NCI-H526 (cell line): Measurements from ENCODE around the gene UBE3C.
"Not testable (repeated sequence)": the region's sequence is repeated elsewhere in the genome, so short reads cannot be mapped to it uniquely, and the experiment has no call there.

ENCODE experiments used
- DNase-seq, 2 experiments: peaks; one replicate each; lab custom pipeline; 2025; lab: John Stamatoyannopoulos, UW

The UBE3C gene

DNA sequence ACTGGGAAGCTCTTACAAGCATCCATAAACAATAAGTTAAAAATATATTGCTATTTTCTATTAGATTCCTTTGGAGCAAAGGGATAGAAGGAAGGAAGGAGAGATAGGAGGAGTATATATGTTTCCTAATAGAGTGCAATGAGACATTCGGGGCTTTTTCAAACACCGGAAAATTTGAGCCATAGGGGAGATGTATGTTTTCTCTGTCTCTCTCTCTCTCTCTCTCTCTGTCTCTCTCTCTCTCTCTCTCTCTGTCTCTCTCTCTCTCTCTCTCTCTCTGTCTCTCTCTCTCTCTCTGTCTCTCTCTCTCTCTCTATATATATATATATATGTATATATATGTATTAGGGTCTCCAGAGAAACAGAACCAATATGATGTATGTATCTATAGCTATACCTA is 7.9 kb upstream of the UBE3C start:
- DNase-seq: not testable (repeated sequence)

DNA sequence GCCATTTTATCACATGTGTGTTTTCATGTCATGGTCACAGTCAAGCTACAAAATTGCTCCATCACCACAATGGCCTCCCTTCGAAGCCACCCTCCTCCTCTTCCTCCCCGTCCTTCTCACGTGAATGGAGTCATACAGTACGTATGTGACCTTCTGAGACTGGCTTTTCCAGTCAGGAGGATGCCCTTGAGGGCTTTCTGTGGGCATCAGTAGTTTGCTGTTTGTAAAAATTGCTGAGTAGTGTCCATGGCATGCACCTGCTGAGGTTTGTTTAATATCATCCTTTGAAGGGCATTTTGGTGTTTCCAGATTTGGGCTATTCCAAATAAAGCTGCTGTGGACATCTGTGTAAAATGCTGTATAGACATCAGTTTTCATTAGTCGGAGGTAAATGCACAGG is 5.9 kb upstream of the UBE3C start:
- DNase-seq: no peak

DNA sequence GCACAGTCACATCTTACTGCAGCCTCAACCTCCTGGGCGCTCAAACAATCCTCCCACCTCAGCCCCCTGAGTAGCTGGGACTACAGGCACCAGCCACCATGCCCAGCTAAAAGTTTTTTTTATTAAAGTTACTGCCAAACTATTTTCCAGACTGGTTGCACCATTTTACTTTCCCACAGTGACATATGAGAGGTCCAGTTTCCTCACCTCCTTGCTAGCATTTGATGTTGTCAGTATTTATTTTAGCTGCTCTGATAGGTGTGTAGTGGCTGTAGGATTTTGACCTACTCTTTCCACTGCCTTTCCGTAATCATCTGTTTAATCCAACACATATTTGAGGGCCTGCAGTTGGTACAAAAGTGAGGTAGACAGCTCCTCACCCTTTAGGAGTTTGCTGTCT is 5.4 kb upstream of the UBE3C start:
- no peak for DNase-seq

DNA sequence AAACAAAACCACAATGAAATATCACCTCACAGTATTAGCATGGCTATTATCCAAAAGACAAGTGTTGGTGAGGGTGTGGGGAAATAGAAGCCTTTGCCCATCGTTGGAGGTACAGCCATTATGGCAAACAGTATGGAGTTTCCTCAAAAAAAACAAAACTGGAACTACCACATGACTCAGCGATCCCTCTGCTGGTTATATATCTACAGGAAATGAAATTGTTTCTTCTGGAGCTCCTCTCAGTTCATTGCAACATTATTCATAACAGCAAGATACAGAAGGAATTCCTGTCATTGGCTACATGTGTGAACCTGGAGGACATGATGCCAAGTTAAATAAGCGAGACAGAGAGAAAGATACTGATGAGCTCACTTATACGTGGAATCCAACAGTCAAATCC is 2.4 kb upstream of the UBE3C start:
- DNase-seq: peak; percentile 87 to 93

DNA sequence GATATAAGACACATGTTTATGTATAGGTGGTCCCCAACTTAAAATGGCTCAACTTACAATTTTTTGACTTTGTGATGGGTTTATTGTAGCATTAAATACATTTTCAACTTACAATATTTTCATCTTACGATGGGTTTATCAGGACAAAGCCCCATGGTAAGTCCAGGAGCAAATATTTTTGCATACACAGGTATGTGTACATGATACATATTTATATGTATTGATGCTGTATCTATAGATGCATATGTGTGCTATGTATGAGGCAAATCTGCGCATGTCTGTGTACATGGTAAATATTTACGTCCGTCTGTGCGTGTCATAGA is 664 bp upstream of the UBE3C start:
- DNase-seq: peak in 1 of 2 experiments; percentile 77

DNA sequence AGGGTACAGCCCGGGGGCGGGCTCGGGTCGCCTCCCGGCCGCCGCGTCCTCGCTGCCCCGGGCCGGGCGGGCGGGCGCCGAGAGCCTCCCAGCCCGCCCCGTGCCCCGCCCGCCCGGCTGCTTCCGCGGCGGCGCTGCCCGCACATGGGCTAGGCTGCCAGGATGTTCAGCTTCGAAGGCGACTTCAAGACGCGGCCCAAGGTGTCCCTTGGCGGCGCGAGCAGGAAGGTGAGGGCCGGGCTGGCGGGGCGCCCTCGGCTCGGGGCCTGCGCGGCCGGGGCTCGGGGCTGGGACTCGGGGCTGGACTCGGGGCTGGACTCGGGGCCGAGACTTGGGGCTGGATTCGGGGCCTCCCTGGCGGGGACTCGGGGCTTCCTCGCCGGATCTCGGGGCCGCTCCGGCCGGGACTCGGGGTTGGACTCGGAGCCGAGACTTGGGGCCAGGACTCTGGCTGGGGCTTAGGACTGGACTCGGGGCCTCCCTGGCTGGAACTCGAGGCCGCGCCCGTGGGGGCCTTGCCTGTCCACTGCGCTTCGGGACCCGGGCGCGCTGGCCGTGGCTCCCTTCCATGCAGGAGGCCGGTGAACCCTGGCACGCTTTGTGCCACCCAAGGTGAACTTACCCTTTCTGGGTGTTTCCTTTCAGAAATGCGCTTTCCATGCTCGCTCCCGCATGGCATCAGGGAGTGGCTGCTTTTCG is 534 bp downstream of the UBE3C start:
- DNase-seq: peak in 1 of 2 experiments; percentile 81

DNA sequence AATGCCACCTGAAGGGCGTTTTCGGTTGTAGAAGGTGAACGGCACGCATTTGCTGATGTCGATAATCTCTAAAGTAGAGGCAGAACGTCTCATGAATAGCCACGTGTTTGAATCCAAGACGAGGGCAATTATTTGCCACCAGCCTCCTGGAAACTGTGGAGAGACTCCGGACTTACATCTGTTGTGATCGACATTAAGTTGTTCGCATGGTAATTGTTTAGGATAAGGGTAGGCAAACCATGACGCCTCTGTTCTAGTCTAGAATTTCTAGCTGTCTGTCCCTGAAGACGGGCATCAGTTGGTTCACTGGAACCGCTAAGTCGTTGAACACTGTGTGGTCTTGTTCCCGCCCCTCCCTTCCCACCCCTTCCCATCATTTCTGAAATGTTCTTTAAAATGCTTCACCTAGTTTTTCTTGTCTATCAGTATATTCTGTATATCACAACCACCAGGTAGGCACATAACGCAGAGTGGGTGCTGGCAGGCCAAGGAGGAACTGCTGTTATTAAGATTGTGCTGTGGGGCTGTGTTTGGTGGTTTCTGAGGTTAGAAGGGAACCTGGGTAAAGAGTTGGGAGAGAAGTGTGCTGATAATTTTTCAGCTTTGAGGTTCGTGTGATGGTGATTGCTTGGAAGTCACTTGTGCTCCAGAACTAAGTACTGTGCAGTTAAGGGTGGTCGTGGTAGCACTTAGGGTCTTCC is 1.2 kb downstream of the UBE3C start:
- DNase-seq: peak in 1 of 2 experiments; percentile 50

DNA sequence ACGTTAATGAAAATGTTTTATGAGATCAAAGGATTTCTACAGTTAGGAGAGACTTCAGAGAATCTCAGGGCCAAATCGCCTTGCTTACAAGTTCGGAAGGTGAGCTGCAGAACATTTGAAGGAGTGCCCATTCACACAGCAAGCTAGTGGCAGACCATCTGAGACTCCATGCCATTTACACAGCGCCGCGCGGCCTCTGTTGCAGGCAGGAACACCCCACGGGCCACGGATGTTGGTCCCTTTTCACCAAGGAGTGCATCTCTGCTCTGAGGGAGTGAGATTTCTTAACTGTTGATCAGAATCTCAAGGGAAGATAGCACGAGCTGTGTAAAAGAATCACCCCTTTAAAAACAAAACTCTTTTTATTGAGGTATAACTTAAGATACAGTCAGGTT is 1.8 kb downstream of the UBE3C start:
- peak in 1 of 2 experiments; percentile 31 for DNase-seq

DNA sequence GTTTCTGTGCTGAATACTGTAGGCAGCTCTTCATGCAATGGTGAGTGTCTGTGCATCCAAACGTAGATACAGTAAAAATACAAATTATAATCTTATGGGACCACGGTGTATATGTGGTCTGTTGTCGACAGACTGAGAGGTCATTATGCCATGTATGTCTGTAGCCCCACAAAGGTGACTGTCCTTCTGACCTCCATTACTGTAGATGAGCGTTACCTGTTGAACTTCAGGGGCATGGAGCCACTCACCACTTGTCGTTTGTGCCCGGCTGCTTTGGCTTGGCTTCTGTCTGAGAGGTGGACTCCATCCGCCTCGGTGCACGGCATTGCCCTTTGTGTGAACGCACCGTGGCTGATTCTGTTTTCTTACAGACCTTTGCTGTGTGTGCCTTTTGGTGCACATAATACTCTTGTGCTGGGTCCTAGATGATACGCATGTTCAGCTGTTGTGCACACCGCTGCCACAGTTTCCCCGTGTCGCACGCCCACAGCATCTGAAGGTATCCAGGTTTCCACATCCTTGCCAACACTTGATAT is 2.9 kb downstream of the UBE3C start:
- no peak for DNase-seq

DNA sequence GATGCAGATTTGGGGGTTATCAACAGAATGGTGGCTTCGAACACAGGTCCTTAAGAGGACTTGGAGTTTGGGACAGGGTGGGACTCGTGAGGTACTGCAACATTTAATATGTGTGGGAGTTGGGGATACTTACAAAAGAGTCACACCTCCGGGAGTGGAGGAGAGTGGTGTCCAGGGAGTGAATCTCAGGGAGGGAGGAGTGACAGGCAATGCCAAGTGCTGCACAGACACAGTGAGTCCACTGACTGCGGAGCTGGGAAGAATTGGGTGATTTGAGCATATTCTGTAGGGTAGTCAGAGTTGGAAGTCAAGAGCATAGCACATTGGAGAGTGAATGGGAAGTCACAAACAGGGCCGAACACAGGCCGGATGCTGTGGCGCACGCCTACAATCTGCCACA is 5.1 kb downstream of the UBE3C start:
- no peak for DNase-seq

DNA sequence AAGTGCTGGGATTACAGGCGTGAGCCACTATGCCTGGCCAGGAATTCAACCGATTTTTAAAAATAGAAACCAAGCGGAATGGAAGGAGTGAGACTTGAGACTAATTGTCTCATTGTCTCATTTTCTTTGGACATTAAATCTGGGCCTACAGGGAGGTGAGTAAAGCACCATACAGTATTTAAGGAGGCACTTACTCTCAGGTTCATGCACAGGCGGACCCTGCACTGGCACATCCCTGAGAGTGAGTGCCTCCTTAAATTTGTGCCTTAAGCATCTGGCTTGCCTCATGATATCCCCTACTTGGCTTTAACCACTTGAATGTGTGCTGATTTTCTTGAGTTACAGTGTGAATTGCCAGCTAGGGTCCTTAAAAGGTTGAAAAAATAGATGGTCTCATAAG is 10.6 kb downstream of the UBE3C start:
- no peak for DNase-seq

DNA sequence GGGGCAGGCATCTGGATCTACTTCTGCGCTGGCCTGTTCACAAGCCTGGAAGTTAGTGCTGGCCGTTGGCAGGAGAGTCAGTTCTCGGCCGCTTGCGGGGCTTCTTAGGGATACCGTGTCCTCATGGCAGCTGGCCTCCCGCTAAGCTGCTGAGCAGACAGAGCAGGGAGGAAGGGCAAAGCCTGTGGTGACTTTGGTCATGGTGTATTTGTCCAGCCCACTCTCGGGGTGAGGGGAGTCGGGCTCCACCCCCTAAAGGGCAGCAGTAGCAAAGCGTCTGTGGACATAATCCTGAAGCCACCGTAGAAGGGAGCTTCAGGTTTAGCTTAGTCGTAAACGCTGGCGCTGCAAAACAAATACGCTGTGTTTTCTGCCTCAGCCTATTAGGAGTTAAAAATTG is 12.2 kb downstream of the UBE3C start:
- DNase-seq: peak; percentile 70 to 82

DNA sequence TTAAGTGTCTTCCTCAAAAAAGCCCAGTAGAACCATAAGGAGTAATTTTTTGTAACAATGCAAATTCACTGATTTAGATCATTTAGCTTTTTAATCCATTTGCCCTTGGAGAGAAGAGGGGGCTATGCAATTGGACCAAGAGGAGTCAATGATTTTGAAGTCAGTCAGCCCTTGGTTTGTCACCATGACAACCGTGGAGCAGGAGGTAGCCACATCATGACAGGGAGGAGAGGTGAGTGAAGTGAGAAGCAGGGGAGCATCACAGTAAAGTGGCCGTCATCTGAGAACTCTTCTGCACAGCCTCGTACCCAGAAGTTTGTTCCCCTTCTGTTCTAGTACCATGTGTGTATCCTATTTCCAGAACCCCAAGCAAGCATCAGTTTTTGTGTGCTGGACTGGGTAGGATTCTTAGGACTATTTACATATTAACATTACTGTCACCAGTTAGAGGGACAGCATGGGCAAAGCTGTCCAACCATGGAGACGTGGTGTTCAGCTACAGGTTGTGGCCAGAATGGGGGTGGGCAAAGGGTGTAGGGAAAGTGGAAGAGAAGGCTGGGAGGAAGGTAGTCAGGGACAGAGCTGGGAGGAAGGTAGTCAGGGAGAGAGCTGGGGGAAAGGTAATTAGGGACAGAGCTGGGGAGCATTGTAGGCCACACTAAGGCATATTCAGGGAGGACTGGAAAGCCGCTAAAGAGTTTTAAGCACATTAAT is 13.1 kb downstream of the UBE3C start:
- peak; percentile 63 to 70 for DNase-seq

DNA sequence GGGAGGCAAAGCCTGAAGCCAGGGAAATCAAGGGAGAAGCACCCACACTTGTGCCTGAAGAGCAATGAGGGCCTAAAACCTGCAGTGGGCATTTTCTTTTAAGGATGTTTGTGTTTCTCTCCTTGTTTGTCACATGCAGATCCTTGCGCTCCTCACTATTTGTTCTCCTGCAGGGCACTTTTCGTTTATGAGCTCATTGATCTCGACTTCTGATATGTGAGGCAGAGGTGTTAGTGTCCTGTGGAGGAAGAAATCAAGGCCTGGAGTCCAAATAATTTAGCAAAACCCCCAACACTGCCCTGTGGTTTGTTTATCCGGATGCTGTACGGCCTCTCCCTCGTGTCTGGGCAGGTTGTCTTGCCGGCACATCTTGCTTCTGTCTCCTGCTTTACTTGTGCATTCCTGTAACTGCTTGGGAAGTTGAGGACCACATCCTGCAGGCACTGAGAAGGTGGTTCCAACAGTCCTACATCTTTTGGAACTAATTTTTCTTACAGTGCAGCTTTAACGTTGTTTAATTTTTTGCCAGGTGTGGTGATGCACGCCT is 13.7 kb downstream of the UBE3C start:
- DNase-seq: no peak

DNA sequence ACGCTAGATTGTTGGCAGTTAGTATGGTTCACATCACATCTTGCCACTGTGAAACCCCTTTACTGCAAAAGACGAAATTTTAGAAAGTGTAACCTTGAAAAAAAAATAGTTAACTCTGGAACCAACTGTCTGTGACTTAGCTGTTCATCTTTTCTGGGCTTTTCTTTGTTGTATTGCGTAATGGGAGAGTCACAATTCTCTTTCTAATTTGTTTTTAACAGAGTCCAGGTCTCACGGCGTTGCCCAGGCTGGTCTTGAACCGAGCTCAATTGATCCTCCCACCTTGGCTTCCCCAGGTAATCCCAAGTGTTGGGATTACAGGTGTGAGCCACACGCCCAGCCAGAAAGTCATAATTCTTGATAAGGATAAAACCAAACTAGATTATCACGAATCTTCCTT is 14.5 kb downstream of the UBE3C start:
- DNase-seq: no peak

DNA sequence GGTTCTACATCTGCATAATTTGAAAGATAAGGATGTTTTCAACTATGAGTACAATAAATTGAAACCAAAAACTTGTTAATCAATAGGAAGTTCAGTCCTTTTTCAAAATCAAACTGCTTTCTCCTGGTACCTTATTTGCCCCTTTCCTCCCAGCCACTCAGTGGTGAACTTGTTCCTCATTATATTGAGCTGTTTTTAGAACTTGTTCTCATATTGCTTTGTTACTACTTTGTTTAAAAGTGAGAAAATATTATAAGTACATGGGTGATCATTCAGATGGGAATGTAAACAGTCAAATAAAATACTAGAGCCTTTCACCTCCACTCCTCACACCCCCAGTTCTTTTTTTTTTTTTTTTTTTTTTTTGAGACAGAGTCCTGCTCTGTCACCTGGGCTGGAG is 17.2 kb downstream of the UBE3C start:
- DNase-seq: no peak

DNA sequence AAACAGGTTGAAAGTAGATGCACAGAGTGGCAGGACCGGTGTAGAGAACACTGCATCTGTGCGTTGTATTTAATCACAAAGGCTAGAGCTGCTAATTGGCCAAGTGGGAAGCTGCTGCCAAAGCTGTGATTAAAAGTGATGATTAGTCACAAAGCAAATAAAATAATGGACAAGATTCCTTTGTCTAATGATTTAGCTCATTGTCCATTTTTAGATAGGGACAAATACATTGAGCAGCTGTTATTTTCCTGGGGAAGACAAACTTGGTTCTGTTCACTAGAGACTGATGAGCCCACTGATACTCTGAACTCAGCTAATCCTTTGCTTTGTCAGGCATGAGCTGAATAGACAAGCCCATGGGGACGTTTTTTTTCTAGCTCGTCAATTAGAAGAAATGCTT is 19.7 kb downstream of the UBE3C start:
- no peak for DNase-seq

DNA sequence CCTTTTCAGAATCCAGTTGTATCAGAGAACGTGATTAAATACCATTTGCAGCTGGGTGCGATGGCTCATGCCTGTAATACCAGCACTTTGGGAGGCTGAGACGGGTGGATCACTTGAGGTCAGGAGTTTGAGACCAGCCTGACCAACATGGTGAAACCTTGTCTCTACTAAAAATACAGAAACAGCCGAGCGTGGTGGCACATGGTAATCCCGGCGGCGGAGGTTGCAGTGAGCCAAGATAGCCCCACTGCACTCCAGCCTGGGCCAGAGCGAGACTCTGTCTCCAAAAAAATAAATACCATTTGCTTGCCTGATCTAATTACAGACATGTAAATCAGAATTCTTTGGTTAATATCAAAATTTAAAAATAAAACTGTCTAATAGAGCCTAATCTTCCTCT is 20.8 kb downstream of the UBE3C start:
- DNase-seq: not testable (repeated sequence)

DNA sequence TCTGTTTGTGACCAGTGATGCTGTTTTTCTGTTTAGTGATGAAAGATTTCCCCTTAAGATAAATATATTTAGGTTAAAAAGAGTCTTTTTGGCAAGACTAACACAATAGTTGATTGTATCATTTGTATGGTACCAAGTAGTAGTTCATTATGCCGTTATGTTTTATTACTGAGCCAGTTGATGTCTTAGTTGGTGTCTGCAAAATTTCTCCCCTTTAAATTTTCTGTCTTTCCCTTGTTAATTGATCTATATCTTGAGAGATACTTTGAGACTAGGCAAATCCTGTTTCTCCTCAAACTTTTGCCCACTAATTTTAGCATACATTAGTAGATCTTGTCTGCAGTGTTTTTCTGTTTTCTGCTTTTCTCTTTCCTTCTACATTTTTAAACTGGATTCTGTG is 21.7 kb downstream of the UBE3C start:
- DNase-seq: no peak

DNA sequence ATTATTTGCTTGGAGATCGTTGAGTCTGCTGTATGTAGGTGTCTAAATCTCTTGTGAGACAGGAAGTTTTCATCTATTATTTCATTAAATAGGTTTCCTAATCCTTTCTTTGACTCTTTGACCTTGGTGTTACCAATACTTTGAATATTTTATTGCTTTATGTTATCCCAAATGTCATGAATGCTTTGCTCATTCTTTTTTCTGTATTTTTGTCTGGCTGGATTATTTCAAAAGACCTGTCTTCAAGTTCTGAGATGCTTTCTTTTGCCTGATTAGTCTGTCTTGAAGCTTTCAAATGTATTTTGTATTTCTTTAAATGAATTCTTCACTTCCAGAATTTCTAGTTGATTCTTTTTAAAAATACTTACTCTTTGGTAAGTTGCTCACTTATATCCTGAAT is 27.3 kb downstream of the UBE3C start:
- no peak for DNase-seq

DNA sequence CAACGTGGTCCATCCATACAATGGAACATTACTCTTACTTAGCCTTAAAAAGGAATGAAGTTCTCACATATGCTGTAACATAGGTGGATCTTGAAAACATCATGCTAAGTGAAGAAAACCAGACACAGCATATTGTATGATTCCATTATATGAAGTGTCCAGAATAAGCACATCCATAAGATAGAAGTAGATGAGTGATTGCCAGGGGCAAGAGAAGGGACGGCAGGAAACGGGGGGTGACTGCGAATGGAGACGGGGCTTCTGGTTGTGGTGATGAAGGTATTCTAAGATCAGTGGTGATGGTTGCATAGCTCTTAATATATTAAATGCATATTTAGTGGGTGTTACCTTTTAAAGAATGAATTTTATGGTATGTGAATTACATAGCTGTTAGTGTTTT is 29.8 kb downstream of the UBE3C start:
- DNase-seq: no peak

DNA sequence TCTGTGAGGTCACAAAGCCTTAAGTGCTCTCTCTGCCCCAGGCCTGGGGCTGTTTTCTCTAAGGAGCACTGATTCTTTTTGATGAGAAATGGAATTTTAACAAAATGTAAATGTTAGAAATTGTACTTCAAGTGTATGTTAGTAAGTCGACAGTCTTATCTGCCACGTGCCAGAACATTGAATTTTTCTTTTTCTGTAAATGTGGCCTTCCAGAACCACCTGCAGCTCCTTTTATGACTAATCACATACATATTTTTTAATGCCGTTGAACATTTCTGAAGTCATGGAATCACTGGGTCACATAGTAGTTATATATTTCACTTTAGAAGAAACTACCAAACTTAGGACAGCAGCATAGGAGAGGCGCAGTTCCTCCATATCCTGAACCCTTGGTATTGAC is 38.0 kb downstream of the UBE3C start:
- DNase-seq: no peak
